ENCODE measurements around the gene C10orf71. TPM values are rescaled to one million over a fixed set of nuclear protein-coding genes. Genes with fewer than 3 reads are reported as not detected.

The C10orf71 gene
- polyA plus RNA-seq, 1 donor from 2014 or later, result not detected

DNA sequence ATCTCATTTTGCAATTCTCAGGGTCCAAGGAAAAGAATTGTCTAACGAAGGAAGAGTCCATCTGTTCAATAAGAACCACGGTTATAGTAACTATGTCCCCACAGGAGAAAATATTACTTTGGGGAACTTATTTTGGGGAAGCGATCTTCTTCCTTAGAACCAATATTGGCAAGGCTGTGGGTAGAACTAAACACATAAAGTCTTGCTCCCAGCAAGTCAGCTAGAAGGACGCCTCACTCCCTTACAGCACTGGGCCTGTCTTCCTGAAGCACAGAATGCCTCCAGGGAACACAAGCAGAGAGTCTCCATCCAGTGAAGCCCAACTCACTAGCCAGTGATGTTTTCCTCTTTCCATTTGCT lies 30.2 kb downstream of the C10orf71 start:
- H3K79me2 ChIP-seq (replicated peaks; ENCODE audit: insufficient read depth, low read length), result no peaks in the 10 kb centered on the region
- H3K27ac ChIP-seq (ENCODE audit: low read length), result no peak overlapping the region
- H3K4me2 ChIP-seq (ENCODE audit: low read length), result no peak overlapping the region
- H3K9ac ChIP-seq (ENCODE audit: low read length), result no peak overlapping the region
- H3K9me3 ChIP-seq (ENCODE audit: low read length), result no peaks in the 10 kb centered on the region
- H4K20me1 ChIP-seq (ENCODE audit: insufficient read depth), result no peaks in the 10 kb centered on the region
- TF ChIP-seq POLR2AphosphoS5 (IDR thresholded peaks at IDR 0.05), result no peak
- TF ChIP-seq EZH2 (IDR thresholded peaks at IDR 0.05; ENCODE audit: borderline replicate concordance, insufficient read depth, low read length, poor library complexity, severe bottlenecking), result no peak
- TF ChIP-seq CTCF (IDR thresholded peaks at IDR 0.05; ENCODE audit: poor library complexity, severe bottlenecking), result no peak
- no peak for TF ChIP-seq MXI1 (conservative IDR thresholded peaks at IDR 0.05; ENCODE audit: poor library complexity, severe bottlenecking)
- no peak for TF ChIP-seq TAF1 (IDR thresholded peaks at IDR 0.05; ENCODE audit: low read depth)
- TF ChIP-seq, protein P1, sequence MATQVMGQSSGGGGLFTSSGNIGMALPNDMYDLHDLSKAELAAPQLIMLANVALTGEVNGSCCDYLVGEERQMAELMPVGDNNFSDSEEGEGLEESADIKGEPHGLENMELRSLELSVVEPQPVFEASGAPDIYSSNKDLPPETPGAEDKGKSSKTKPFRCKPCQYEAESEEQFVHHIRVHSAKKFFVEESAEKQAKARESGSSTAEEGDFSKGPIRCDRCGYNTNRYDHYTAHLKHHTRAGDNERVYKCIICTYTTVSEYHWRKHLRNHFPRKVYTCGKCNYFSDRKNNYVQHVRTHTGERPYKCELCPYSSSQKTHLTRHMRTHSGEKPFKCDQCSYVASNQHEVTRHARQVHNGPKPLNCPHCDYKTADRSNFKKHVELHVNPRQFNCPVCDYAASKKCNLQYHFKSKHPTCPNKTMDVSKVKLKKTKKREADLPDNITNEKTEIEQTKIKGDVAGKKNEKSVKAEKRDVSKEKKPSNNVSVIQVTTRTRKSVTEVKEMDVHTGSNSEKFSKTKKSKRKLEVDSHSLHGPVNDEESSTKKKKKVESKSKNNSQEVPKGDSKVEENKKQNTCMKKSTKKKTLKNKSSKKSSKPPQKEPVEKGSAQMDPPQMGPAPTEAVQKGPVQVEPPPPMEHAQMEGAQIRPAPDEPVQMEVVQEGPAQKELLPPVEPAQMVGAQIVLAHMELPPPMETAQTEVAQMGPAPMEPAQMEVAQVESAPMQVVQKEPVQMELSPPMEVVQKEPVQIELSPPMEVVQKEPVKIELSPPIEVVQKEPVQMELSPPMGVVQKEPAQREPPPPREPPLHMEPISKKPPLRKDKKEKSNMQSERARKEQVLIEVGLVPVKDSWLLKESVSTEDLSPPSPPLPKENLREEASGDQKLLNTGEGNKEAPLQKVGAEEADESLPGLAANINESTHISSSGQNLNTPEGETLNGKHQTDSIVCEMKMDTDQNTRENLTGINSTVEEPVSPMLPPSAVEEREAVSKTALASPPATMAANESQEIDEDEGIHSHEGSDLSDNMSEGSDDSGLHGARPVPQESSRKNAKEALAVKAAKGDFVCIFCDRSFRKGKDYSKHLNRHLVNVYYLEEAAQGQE (IDR thresholded peaks at IDR 0.05; ENCODE audit: borderline replicate concordance), result no peak
- no peak for TF ChIP-seq EP300 (conservative IDR thresholded peaks at IDR 0.05; ENCODE audit: poor library complexity, severe bottlenecking)
- no peaks in the 10 kb centered on the region for H3K9me2 ChIP-seq (ENCODE audit: insufficient read depth, low read length)
- H2AFZ ChIP-seq (ENCODE audit: low read depth, low read length), result no peak overlapping the region
- no peaks in the 10 kb centered on the region for H3K27me3 ChIP-seq (ENCODE audit: insufficient read depth, low read depth, low read length)
- H3K36me3 ChIP-seq (ENCODE audit: insufficient read depth, low read length), result no peaks in the 10 kb centered on the region
- no peaks in the 10 kb centered on the region for H3F3A ChIP-seq (ENCODE audit: insufficient read depth, low read length, poor library complexity, severe bottlenecking)
- H3K4me3 ChIP-seq (ENCODE audit: low read length), result no peak overlapping the region

GRCh38 chr10:49330127-49330665 lies 31.2 kb downstream of the C10orf71 start:
- no peak overlapping the region for H2AFZ ChIP-seq (ENCODE audit: low read depth, low read length)
- no peaks in the 10 kb centered on the region for H3K27me3 ChIP-seq (ENCODE audit: insufficient read depth, low read depth, low read length)
- no peaks in the 10 kb centered on the region for H3K36me3 ChIP-seq (ENCODE audit: insufficient read depth, low read length)
- H3F3A ChIP-seq (ENCODE audit: insufficient read depth, low read length, poor library complexity, severe bottlenecking), result no peaks in the 10 kb centered on the region
- no peak overlapping the region for H3K9ac ChIP-seq (ENCODE audit: low read length)
- no peaks in the 10 kb centered on the region for H4K20me1 ChIP-seq (ENCODE audit: insufficient read depth)
- H3K27ac ChIP-seq (ENCODE audit: low read length), result no peak overlapping the region
- no peak overlapping the region for H3K4me2 ChIP-seq (ENCODE audit: low read length)
- H3K9me3 ChIP-seq (ENCODE audit: low read length), result no peaks in the 10 kb centered on the region
- H3K4me3 ChIP-seq (ENCODE audit: low read length), result no peak overlapping the region
- no peaks in the 10 kb centered on the region for H3K79me2 ChIP-seq (replicated peaks; ENCODE audit: insufficient read depth, low read length)
- no peak for TF ChIP-seq SMC3 (conservative IDR thresholded peaks at IDR 0.05; ENCODE audit: poor library complexity)
- TF ChIP-seq EP300 (conservative IDR thresholded peaks at IDR 0.05; ENCODE audit: poor library complexity, severe bottlenecking), result no peak
- no peak for TF ChIP-seq CTCF (IDR thresholded peaks at IDR 0.05; ENCODE audit: poor library complexity, severe bottlenecking)
- no peak for TF ChIP-seq POLR2AphosphoS5 (IDR thresholded peaks at IDR 0.05)
- TF ChIP-seq MXI1 (conservative IDR thresholded peaks at IDR 0.05; ENCODE audit: poor library complexity, severe bottlenecking), result no peak
- TF ChIP-seq TAF1 (IDR thresholded peaks at IDR 0.05; ENCODE audit: low read depth), result no peak
- TF ChIP-seq EZH2 (IDR thresholded peaks at IDR 0.05; ENCODE audit: borderline replicate concordance, insufficient read depth, low read length, poor library complexity, severe bottlenecking), result no peak
- TF ChIP-seq, protein P1 (IDR thresholded peaks at IDR 0.05; ENCODE audit: borderline replicate concordance), result no peak
- TF ChIP-seq RAD21 (conservative IDR thresholded peaks at IDR 0.05), result no peak
- no peaks in the 10 kb centered on the region for H3K9me2 ChIP-seq (ENCODE audit: insufficient read depth, low read length)

Measured in neural cell (in vitro differentiated cells).